Activated gamma-delta T cell treated with Interleukin-2 at 50 U/mL for 16 hours (primary cell): Measurements from ENCODE around the gene SSX5.
"Not testable (repeated sequence)": the region's sequence is repeated elsewhere in the genome, so short reads cannot be mapped to it uniquely, and the experiment has no call there.

Experiments
- DNase-seq: peaks from one replicate; pipeline ENCODE4 v3.0.0-alpha.2; 2020

The SSX5 gene, protein sequence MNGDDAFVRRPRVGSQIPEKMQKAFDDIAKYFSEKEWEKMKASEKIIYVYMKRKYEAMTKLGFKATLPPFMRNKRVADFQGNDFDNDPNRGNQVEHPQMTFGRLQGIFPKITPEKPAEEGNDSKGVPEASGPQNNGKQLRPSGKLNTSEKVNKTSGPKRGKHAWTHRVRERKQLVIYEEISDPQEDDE

GRCh38 chrX:48196745-48197201, at the start of gene SSX5:
TSS of gene SSX5 (minus strand) at chrX:48196795. CDS start at chrX:48195358, 1,437 bp downstream.
- no peak for DNase-seq

- DNase-seq, result not testable (repeated sequence)
These were observed 27.6 kb upstream of the SSX5 start for GRCh38 chrX:48224196-48224595.

DNA sequence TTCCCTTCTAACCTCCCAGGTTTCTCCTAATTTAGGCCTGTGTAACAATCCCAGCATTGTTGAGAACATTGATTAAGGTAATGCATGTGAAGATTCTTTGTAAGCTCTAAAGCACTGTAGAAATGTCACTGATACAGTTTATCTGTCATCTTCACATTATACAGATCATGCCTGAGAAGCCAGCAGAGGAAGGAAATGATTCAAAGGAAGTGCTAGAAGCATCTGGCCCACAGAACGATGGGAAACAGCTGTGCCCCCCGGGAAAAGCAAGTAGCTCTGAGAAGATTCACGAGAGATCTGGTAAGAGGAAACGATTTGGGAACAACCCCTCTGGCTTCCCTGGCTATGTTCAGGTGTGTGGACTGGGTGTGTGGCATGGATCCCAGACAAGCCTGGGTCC, 17.7 kb upstream of the SSX5 start:
- DNase-seq, result not testable (repeated sequence)

DNA sequence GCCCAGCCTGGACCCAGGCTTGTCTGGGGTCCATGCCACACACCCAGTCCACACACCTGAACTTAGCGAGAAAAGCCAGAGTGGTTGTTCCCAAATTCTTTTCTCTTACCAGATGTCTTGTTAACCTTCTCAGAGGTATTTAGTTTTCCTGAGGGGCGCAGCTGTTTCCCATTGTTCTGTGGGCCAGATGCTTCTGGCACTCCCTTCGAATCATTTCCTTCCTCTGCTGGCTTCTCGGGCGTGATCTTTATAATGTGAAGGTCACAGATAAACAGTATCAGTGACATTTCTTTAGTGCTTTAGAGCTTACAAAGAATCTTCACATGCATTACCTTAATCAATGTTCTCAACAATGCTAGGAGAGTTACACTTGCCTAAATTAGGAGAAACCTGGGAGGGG, 6.6 kb downstream of the SSX5 start:
- DNase-seq, result not testable (repeated sequence)

- DNase-seq, result not testable (repeated sequence)
These were observed 14.7 kb downstream of the SSX5 start for GRCh38 chrX:48181882-48182281.

- no peak for DNase-seq
These were observed 15.8 kb downstream of the SSX5 start for GRCh38 chrX:48180811-48181210.

DNA sequence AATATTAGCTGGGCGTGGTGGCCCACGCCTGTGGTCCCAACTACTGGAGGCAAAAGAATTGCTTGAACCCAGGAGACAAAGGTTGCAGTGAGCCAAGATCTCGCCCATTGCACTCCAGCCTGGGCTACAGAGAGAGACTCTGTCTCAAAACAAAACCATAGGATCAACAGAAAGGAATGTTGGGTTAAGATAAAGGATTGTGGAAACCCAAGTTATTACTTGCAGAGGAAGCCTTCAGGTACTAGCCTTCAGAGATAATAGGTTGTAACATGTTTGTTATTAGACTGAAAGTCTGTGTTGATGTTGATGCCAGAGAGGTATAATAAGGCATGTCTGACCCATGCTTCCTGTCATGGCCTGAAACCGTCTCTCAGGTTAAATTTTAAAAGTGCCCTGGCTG, 16.9 kb downstream of the SSX5 start:
- DNase-seq, result no peak

GRCh38 chrX:48166322-48166721, 30.3 kb downstream of the SSX5 start:
- DNase-seq, result not testable (repeated sequence)

DNA sequence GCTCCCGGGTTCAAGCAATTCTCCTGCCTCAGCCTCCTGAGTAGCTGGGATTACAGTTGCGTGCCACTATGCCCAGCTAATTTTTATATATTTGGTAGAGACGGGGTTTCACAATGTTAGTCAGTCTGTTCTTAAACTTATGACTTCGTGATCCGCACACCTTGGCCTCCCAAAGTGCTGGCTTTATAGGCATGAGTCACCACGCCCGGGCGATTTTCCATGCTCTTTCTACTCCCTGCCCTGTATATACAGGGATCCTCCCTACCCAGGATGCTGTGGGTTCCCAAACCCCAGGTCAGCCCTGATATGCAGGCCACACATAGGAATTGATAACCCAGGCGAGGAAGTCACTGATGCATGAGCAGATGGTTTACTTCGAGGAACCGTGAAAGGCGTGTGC, 31.4 kb downstream of the SSX5 start:
- no peak for DNase-seq

- no peak for DNase-seq
These were observed 40.6 kb downstream of the SSX5 start for GRCh38 chrX:48156014-48156413.

DNA sequence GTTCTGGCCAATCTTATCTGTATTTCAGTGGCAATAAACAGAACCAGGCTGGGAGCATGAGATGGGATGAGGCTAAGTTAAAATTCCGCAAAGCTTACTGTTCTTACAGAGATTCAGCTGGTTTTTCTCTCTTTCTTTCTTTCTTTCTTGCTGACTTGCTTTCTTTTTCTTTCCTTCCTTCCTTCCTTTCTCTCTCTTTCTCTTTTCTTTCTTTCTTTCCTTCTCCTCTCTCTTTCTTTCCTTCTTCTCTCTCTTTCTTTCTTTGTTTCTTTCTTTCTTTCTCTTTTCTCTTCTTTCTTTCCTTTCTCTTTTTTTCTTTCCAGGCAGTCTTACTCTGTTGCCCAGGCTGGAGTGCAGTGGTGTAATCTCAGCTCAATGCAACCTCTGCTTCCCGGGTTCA, 41.8 kb downstream of the SSX5 start:
- no peak for DNase-seq

DNA sequence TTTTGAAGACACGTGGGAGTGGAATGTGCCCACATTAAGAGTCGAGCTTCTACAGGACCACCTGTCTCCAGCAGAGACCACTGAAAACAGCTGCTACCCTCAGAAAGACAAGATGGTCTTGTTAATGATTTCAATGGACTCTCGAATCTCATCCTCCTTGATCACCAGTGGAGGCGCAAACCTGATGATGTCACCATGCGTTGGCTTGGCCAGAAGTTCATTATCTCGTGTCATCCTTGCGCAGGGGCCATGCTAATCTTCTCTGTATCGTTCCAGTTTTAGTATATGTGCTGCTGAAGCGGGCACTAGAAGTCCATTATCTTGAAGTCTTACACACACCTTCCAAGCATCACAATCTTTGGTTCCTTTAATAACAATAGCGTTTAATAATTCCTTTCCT, 42.8 kb downstream of the SSX5 start:
- DNase-seq, result no peak

- DNase-seq, result not testable (repeated sequence)
These were observed 53.9 kb downstream of the SSX5 start for GRCh38 chrX:48142697-48143096.

- not testable (repeated sequence) for DNase-seq
These were observed 54.6 kb downstream of the SSX5 start for GRCh38 chrX:48141810-48142508.

GRCh38 chrX:48139076-48139475, 57.5 kb downstream of the SSX5 start:
- not testable (repeated sequence) for DNase-seq
